ENCODE measurements around the gene CEACAM1.

Gene CEACAM1

DNA sequence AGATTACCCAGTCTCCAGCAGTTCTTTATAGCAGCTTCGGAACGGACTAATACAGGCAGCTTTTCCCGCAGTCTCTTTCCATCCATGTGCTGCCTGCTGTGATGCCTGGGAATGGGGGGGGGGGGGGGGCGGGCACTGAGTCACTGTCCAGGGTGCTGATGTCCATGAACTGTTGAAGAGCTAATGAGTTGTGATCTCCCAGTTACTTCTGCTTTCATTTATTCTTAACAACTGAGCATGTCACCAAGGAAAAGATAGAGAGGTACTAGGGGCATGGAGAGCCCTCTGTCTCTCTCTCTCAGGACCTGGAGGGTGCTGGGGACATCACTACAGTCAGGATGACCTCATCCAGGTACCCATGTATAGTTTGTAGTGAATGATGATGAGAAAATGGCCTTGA, 20.3 kb upstream of the CEACAM1 start:
- Histone ChIP-seq H2AFZ (ENCODE audit: low read length) (no peak overlapping the region), H3K9me3 (ENCODE audit: insufficient read depth, low read depth, low read length) (no peaks in the 10 kb centered on the region), H3K4me1 (ENCODE audit: insufficient read depth, low read length, poor library complexity, severe bottlenecking) (peaks cover 4% of the 10 kb centered on the region), H3K79me2 (ENCODE audit: insufficient read depth, low read length) (no peaks in the 10 kb centered on the region), H4K20me1 (ENCODE audit: insufficient read depth, low read length, poor library complexity, severe bottlenecking) (no peaks in the 10 kb centered on the region), H3K9me2 (replicated peaks; ENCODE audit: low read depth, low read length) (no peaks in the 10 kb centered on the region), H3K36me3 (ENCODE audit: insufficient read depth, low read length) (no peaks in the 10 kb centered on the region), H3K9ac (ENCODE audit: low read depth, low read length, poor library complexity, severe bottlenecking) (no peak overlapping the region), H3K4me3 (ENCODE audit: low read length, poor library complexity, severe bottlenecking) (no peak overlapping the region), H3K4me2 (ENCODE audit: low read depth, low read length, poor library complexity, severe bottlenecking) (no peak overlapping the region), H3F3A (ENCODE audit: low read depth) (no peaks in the 10 kb centered on the region), H3K27me3 (ENCODE audit: insufficient read depth, low read length, poor library complexity, severe bottlenecking) (no peaks in the 10 kb centered on the region)
- no peak for TF ChIP-seq EZH2phosphoT487 (IDR thresholded peaks at IDR 0.05; ENCODE audit: borderline replicate concordance)

DNA sequence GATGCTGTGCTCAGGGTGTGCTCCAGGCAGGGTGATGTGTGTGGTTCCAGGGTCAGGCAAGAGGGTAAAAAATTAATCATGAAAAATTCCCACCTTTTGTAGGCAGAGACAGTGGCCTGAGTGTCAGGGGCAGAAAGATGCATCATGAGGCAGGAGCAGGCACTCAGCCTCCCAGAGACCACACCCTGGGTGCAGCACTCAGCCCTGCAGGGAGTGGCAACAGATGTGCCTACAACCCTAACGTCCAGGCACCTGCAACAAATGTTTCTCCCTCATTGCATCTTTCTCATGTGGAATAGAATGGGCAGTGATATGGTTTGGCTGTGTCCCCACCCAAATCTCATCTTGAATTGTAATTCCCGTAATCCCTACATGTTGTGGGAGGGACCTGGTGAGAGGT, 19.6 kb upstream of the CEACAM1 start:
- H3K4me3 ChIP-seq (ENCODE audit: low read length, poor library complexity, severe bottlenecking) = no peak overlapping the region
- no peaks in the 10 kb centered on the region for H3K9me2 ChIP-seq (replicated peaks; ENCODE audit: low read depth, low read length)
- H2AFZ ChIP-seq (ENCODE audit: low read length) = no peak overlapping the region
- no peaks in the 10 kb centered on the region for H3K27me3 ChIP-seq (ENCODE audit: insufficient read depth, low read length, poor library complexity, severe bottlenecking)
- no peaks in the 10 kb centered on the region for H3K36me3 ChIP-seq (ENCODE audit: insufficient read depth, low read length)
- TF ChIP-seq, protein P1, sequence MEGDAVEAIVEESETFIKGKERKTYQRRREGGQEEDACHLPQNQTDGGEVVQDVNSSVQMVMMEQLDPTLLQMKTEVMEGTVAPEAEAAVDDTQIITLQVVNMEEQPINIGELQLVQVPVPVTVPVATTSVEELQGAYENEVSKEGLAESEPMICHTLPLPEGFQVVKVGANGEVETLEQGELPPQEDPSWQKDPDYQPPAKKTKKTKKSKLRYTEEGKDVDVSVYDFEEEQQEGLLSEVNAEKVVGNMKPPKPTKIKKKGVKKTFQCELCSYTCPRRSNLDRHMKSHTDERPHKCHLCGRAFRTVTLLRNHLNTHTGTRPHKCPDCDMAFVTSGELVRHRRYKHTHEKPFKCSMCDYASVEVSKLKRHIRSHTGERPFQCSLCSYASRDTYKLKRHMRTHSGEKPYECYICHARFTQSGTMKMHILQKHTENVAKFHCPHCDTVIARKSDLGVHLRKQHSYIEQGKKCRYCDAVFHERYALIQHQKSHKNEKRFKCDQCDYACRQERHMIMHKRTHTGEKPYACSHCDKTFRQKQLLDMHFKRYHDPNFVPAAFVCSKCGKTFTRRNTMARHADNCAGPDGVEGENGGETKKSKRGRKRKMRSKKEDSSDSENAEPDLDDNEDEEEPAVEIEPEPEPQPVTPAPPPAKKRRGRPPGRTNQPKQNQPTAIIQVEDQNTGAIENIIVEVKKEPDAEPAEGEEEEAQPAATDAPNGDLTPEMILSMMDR (conservative IDR thresholded peaks at IDR 0.05; ENCODE audit: low read length) = no peak
- TF ChIP-seq EZH2phosphoT487 (IDR thresholded peaks at IDR 0.05; ENCODE audit: borderline replicate concordance) = no peak
- no peaks in the 10 kb centered on the region for H3F3A ChIP-seq (ENCODE audit: low read depth)
- H4K20me1 ChIP-seq (ENCODE audit: insufficient read depth, low read length, poor library complexity, severe bottlenecking) = no peaks in the 10 kb centered on the region
- no peak overlapping the region for H3K4me2 ChIP-seq (ENCODE audit: low read depth, low read length, poor library complexity, severe bottlenecking)
- no peaks in the 10 kb centered on the region for H3K4me1 ChIP-seq (ENCODE audit: insufficient read depth, low read length, poor library complexity, severe bottlenecking)
- H3K9ac ChIP-seq (ENCODE audit: low read depth, low read length, poor library complexity, severe bottlenecking) = no peak overlapping the region
- H3K79me2 ChIP-seq (ENCODE audit: insufficient read depth, low read length) = no peaks in the 10 kb centered on the region
- H3K9me3 ChIP-seq (ENCODE audit: insufficient read depth, low read depth, low read length) = no peaks in the 10 kb centered on the region

DNA sequence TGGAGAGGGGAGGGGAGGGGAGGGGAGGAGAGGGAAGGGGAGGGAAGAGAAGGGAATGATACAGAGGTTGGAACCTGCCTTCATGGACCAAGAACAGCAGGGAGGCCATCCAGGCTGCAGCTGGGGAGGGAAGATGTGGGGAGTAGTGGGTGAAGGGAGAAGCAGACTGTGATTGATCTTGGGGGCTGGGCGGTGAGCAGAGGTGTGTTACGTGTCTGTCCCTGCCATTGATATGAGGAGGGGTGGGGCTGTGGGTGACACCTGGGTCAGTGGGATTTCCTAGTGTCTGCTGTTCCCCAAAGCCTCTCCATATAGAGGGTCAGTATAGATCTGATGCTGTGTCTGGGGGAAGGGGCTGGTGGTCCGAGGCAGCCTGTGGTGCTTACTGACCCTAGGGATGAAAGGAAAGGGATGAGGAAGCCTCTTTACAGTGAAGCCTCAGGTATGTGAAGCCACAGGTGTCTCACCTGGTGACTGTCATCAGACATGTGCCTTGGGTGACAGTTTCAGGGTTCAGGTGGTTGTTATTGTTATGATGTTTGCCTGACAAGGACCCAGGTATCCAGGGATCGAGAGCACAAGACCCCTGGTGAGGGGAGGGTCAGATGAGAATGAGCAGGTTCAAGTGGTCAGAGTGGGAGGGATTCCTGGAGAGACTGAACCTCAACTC, 18.7 kb upstream of the CEACAM1 start:
- Histone ChIP-seq H3K9ac (ENCODE audit: low read depth, low read length, poor library complexity, severe bottlenecking) (no peak overlapping the region), H3K4me2 (ENCODE audit: low read depth, low read length, poor library complexity, severe bottlenecking) (no peak overlapping the region), H3K4me1 (ENCODE audit: insufficient read depth, low read length, poor library complexity, severe bottlenecking) (no peaks in the 10 kb centered on the region), H3K9me2 (replicated peaks; ENCODE audit: low read depth, low read length) (no peaks in the 10 kb centered on the region), H3K4me3 (ENCODE audit: low read length, poor library complexity, severe bottlenecking) (no peak overlapping the region), H3K9me3 (ENCODE audit: insufficient read depth, low read depth, low read length) (no peaks in the 10 kb centered on the region), H3K36me3 (ENCODE audit: insufficient read depth, low read length) (no peaks in the 10 kb centered on the region), H2AFZ (ENCODE audit: low read length) (no peak overlapping the region), H3F3A (ENCODE audit: low read depth) (no peaks in the 10 kb centered on the region), H4K20me1 (ENCODE audit: insufficient read depth, low read length, poor library complexity, severe bottlenecking) (no peaks in the 10 kb centered on the region), H3K27me3 (ENCODE audit: insufficient read depth, low read length, poor library complexity, severe bottlenecking) (no peaks in the 10 kb centered on the region), H3K79me2 (ENCODE audit: insufficient read depth, low read length) (no peaks in the 10 kb centered on the region)
- TF ChIP-seq EZH2phosphoT487 (IDR thresholded peaks at IDR 0.05; ENCODE audit: borderline replicate concordance) = no peak
- TF ChIP-seq, protein P1 (conservative IDR thresholded peaks at IDR 0.05; ENCODE audit: low read length) = no peak

DNA sequence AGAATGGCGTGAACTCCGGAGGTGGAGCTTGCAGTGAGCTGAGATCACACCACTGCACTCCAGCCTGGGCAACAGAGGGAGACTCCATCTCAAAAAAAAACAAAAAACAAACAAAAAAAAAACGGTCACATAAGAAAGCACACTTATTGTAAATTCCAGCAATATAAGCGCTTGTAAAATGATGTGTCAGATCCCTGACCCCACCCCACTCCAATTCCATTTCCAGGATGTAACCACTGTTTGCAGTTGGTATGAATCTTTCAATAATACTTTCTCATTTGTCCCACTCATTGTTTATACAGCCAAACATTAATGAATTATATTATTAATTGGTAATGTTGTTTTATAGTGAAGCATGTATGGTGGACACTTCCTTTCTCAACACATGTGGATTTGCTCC, 15.9 kb upstream of the CEACAM1 start:
- Histone ChIP-seq H3K4me1 (ENCODE audit: insufficient read depth, low read length, poor library complexity, severe bottlenecking) (no peaks in the 10 kb centered on the region), H3K36me3 (ENCODE audit: insufficient read depth, low read length) (no peaks in the 10 kb centered on the region), H3K9ac (ENCODE audit: low read depth, low read length, poor library complexity, severe bottlenecking) (no peak overlapping the region), H3K27me3 (ENCODE audit: insufficient read depth, low read length, poor library complexity, severe bottlenecking) (no peaks in the 10 kb centered on the region), H3F3A (ENCODE audit: low read depth) (no peaks in the 10 kb centered on the region), H3K9me3 (ENCODE audit: insufficient read depth, low read depth, low read length) (no peaks in the 10 kb centered on the region), H3K9me2 (replicated peaks; ENCODE audit: low read depth, low read length) (no peaks in the 10 kb centered on the region), H2AFZ (ENCODE audit: low read length) (no peak overlapping the region), H3K4me3 (ENCODE audit: low read length, poor library complexity, severe bottlenecking) (no peak overlapping the region), H4K20me1 (ENCODE audit: insufficient read depth, low read length, poor library complexity, severe bottlenecking) (no peaks in the 10 kb centered on the region), H3K79me2 (ENCODE audit: insufficient read depth, low read length) (no peaks in the 10 kb centered on the region), H3K4me2 (ENCODE audit: low read depth, low read length, poor library complexity, severe bottlenecking) (no peak overlapping the region)
- no peak for TF ChIP-seq EZH2phosphoT487 (IDR thresholded peaks at IDR 0.05; ENCODE audit: borderline replicate concordance)
- TF ChIP-seq, protein P1 (conservative IDR thresholded peaks at IDR 0.05; ENCODE audit: low read length) = no peak
